NCI-H524 treated with DMSO at 0.1 percent for 48 hours (cell line): ENCODE results near the gene POLDIP2.
"Not testable (repeated sequence)": the region's sequence is repeated elsewhere in the genome, so short reads cannot be mapped to it uniquely, and the experiment has no call there.

ENCODE experiments used
- DNase-seq: peaks from one replicate; lab custom pipeline; 2025; lab: John Stamatoyannopoulos, UW

Gene POLDIP2

GRCh38 chr17:28365487-28365886, 8.2 kb upstream of the POLDIP2 start:
- DNase-seq, result peak; percentile 44

- no peak for DNase-seq
Measured at GRCh38 chr17:28364665-28365363, 7.5 kb upstream of the POLDIP2 start, which contains the start of gene SEBOX. SEBOX (minus strand) TSS chr17:28365199; CDS start chr17:28365151, 48 bp downstream.

GRCh38 chr17:28363776-28364650, 6.7 kb upstream of the POLDIP2 start:
- DNase-seq, result no peak

- DNase-seq, result no peak
Measured at GRCh38 chr17:28363186-28363585, 5.9 kb upstream of the POLDIP2 start.

GRCh38 chr17:28357901-28358197, 522 bp upstream of the POLDIP2 start:
- no peak for DNase-seq

- DNase-seq, result no peak
Measured at GRCh38 chr17:28350271-28350670, 7.1 kb downstream of the POLDIP2 start.

GRCh38 chr17:28348979-28349378, 8.3 kb downstream of the POLDIP2 start:
- no peak for DNase-seq

GRCh38 chr17:28347261-28347891, 10.0 kb downstream of the POLDIP2 start:
- DNase-seq, result no peak

GRCh38 chr17:28346746-28347246, 10.5 kb downstream of the POLDIP2 start:
- DNase-seq, result no peak

- no peak for DNase-seq
Measured at GRCh38 chr17:28346199-28346580, 11.1 kb downstream of the POLDIP2 start.

GRCh38 chr17:28345419-28346198, 11.7 kb downstream of the POLDIP2 start:
- no peak for DNase-seq

GRCh38 chr17:28344435-28344901, 12.9 kb downstream of the POLDIP2 start:
- no peak for DNase-seq

- no peak for DNase-seq
Measured at GRCh38 chr17:28344011-28344410, 13.3 kb downstream of the POLDIP2 start.

GRCh38 chr17:28343491-28343932, 13.8 kb downstream of the POLDIP2 start:
- no peak for DNase-seq

GRCh38 chr17:28342313-28342712, 15.0 kb downstream of the POLDIP2 start:
- no peak for DNase-seq

GRCh38 chr17:28341516-28341915, 15.8 kb downstream of the POLDIP2 start:
- no peak for DNase-seq

- DNase-seq, result no peak
Measured at GRCh38 chr17:28340374-28340773, 17.0 kb downstream of the POLDIP2 start.

- DNase-seq, result no peak
Measured at GRCh38 chr17:28339431-28339830, 17.9 kb downstream of the POLDIP2 start.

- not testable (repeated sequence) for DNase-seq
Measured at GRCh38 chr17:28338769-28339212, 18.5 kb downstream of the POLDIP2 start.

- no peak for DNase-seq
Measured at GRCh38 chr17:28338056-28338768, 19.1 kb downstream of the POLDIP2 start.
